Neural progenitor cell (in vitro differentiated cells): Measurements from ENCODE around the gene ASTN1. TPM values are rescaled to one million over a fixed set of nuclear protein-coding genes. Genes with fewer than 3 reads are reported as not detected.

Experiments
- DNase-seq: peaks from one replicate; pipeline ENCODE4 v3.0.0-alpha.2; 2016; ENCODE audit warnings: low spot score
- H2AFZ ChIP-seq: fragments of 200-600 bp; sonication (generic); replicated peaks from 2 replicates; pipeline ENCODE4 v1.6.1; 2016; ENCODE audit warnings: antibody characterized with exemption
- H3F3A ChIP-seq: fragments of 200-600 bp; sonication (generic); 2 replicates; pipeline ENCODE4 v1.6.1; 2016; ENCODE audit warnings: antibody characterized with exemption, low read depth
- H3K27ac ChIP-seq: fragments of 200-600 bp; sonication (generic); 2 replicates; pipeline ENCODE4 v1.5.1; 2016; ENCODE audit warnings: mild to moderate bottlenecking
- H3K27me3 ChIP-seq: fragments of 200-600 bp; sonication (generic); 2 replicates; pipeline ENCODE4 v1.6.1; 2016; ENCODE audit warnings: mild to moderate bottlenecking, moderate library complexity
- H3K36me3 ChIP-seq: fragments of 200-600 bp; sonication (generic); 2 replicates; pipeline ENCODE4 v1.5.1; 2016
- H3K4me1 ChIP-seq: fragments of 200-600 bp; sonication (generic); 2 replicates; pipeline ENCODE4 v1.6.1; 2016; ENCODE audit warnings: mixed run types
- H3K4me2 ChIP-seq: fragments of 200-600 bp; sonication (generic); 2 replicates; pipeline ENCODE4 v1.6.1; 2016
- H3K4me3 ChIP-seq: fragments of 200-600 bp; sonication (generic); 2 replicates; pipeline ENCODE4 v1.5.1; 2016
- H3K79me2 ChIP-seq: fragments of 200-600 bp; sonication (generic); 2 replicates; pipeline ENCODE4 v1.6.1; 2016; ENCODE audit warnings: low read depth
- H3K9ac ChIP-seq: fragments of 200-600 bp; sonication (generic); 2 replicates; pipeline ENCODE4 v1.6.1; 2016
- H3K9me3 ChIP-seq: fragments of 200-600 bp; sonication (generic); 2 replicates; pipeline ENCODE4 v1.5.1; 2016; ENCODE audit warnings: low read depth
- H4K20me1 ChIP-seq: fragments of 200-600 bp; sonication (generic); 2 replicates; pipeline ENCODE4 v1.6.1; 2016; ENCODE audit warnings: low read depth
- H3K27ac Mint-ChIP-seq: 3 replicates; pipeline ENCODE4 v1.8.0; 2021; ENCODE audit warnings: mixed read lengths
- H3K27me3 Mint-ChIP-seq: 2 replicates; pipeline ENCODE4 v1.8.0; 2022; ENCODE audit warnings: low read depth, mild to moderate bottlenecking, inconsistent platforms, moderate library complexity, mixed read lengths; ENCODE audit not compliant: insufficient read depth
- H3K36me3 Mint-ChIP-seq: 3 replicates; pipeline ENCODE4 v1.8.0; 2021; ENCODE audit warnings: mixed read lengths
- H3K4me1 Mint-ChIP-seq: 3 replicates; pipeline ENCODE4 v1.8.0; 2021; ENCODE audit warnings: mixed read lengths
- H3K4me3 Mint-ChIP-seq: 3 replicates; pipeline ENCODE4 v1.8.0; 2021; ENCODE audit warnings: mild to moderate bottlenecking, moderate library complexity, mixed read lengths
- H3K9me3 Mint-ChIP-seq: 3 replicates; pipeline ENCODE4 v1.8.0; 2020; ENCODE audit warnings: mixed read lengths
- CTCF ChIP-seq: fragments of 200-600 bp; sonication (generic); IDR thresholded peaks from 2 replicates; pipeline ENCODE4 v1.5.1; 2017; ENCODE audit warnings: antibody characterized with exemption, mild to moderate bottlenecking
- EZH2 ChIP-seq: fragments of 200-600 bp; sonication (generic); IDR thresholded peaks from 2 replicates; pipeline ENCODE4 v1.6.1; 2017; ENCODE audit warnings: antibody characterized with exemption, mild to moderate bottlenecking, moderate library complexity
- EZH2phosphoT487 ChIP-seq: fragments of 200-600 bp; sonication (generic); IDR thresholded peaks from 2 replicates; pipeline ENCODE4 v1.6.1; 2017; ENCODE audit warnings: antibody characterized with exemption
- total RNA-seq: library from RNA; depleted of rRNA; stranded (reverse); fragments of >200 nt; gene quantifications from 2 replicates; pipeline ENCODE4 v1.2.3, GENCODE V29; 2015; ENCODE audit warnings: low replicate concordance

ASTN1 gene
- total RNA-seq, 1 donor from 2014 or later = 7.7 TPM

GRCh38 chr1:176903474-176903873 lies 261.0 kb downstream of the ASTN1 start:
- H3K27me3 ChIP-seq = peaks cover 3% of the 10 kb centered on the region
- H4K20me1 ChIP-seq = peaks cover 5% of the 10 kb centered on the region
- DNase-seq = no peak
- H3K27me3 Mint-ChIP-seq = peaks cover 13% of the 10 kb centered on the region
- no peaks in the 10 kb centered on the region for H3K9me3 ChIP-seq
- H3K36me3 ChIP-seq = no peaks in the 10 kb centered on the region
- H3K4me2 ChIP-seq = no peak overlapping the region
- H3K79me2 ChIP-seq = no peaks in the 10 kb centered on the region
- H3K4me1 Mint-ChIP-seq = peaks cover 34% of the 10 kb centered on the region
- no peaks in the 10 kb centered on the region for H3K9me3 Mint-ChIP-seq
- H3K4me3 Mint-ChIP-seq = no peak overlapping the region
- peaks cover 7% of the 10 kb centered on the region for H3F3A ChIP-seq
- no peaks in the 10 kb centered on the region for H3K36me3 Mint-ChIP-seq
- TF ChIP-seq EZH2 = no peak
- TF ChIP-seq CTCF = no peak
- no peak for TF ChIP-seq EZH2phosphoT487
- peaks cover 13% of the 10 kb centered on the region for H3K4me1 ChIP-seq
- no peak overlapping the region for H2AFZ ChIP-seq
- no peak overlapping the region for H3K27ac Mint-ChIP-seq
- H3K27ac ChIP-seq = no peak overlapping the region
- H3K4me3 ChIP-seq = no peak overlapping the region
- H3K9ac ChIP-seq = no peak overlapping the region

- Histone ChIP-seq H3K27ac (no peak overlapping the region), H4K20me1 (peaks cover 5% of the 10 kb centered on the region), H3K4me1 (peaks cover 8% of the 10 kb centered on the region), H3K36me3 (no peaks in the 10 kb centered on the region), H3K79me2 (no peaks in the 10 kb centered on the region), H3K4me3 (no peak overlapping the region), H3K9ac (no peak overlapping the region), H3K4me2 (no peak overlapping the region), H2AFZ (no peak overlapping the region), H3F3A (peaks cover 6% of the 10 kb centered on the region), H3K27me3 (peaks cover 19% of the 10 kb centered on the region), H3K9me3 (no peaks in the 10 kb centered on the region)
- Mint-ChIP-seq H3K27me3 (peaks cover 12% of the 10 kb centered on the region), H3K27ac (no peak overlapping the region), H3K4me1 (peaks cover 24% of the 10 kb centered on the region), H3K36me3 (no peaks in the 10 kb centered on the region), H3K4me3 (no peak overlapping the region), H3K9me3 (no peaks in the 10 kb centered on the region)
- DNase-seq = no peak
- TF ChIP-seq EZH2phosphoT487 (no peak), CTCF (no peak), EZH2 (no peak)
Observed at GRCh38 chr1:176899321-176899720, 265.2 kb downstream of the ASTN1 start.

- no peak overlapping the region for H2AFZ ChIP-seq
- H3K36me3 Mint-ChIP-seq = peaks cover 4% of the 10 kb centered on the region
- H3K4me3 Mint-ChIP-seq = peak overlapping the region; percentile 72
- no peak overlapping the region for H3K27ac Mint-ChIP-seq
- H3K79me2 ChIP-seq = no peaks in the 10 kb centered on the region
- no peaks in the 10 kb centered on the region for H3F3A ChIP-seq
- peak; percentile 91 for DNase-seq
- peak overlapping the region; percentile 44 for H3K4me3 ChIP-seq
- no peaks in the 10 kb centered on the region for H4K20me1 ChIP-seq
- TF ChIP-seq EZH2phosphoT487 = no peak
- peak; percentile 71 for TF ChIP-seq CTCF
- H3K9me3 Mint-ChIP-seq = no peaks in the 10 kb centered on the region
- H3K27ac ChIP-seq = no peak overlapping the region
- H3K36me3 ChIP-seq = no peaks in the 10 kb centered on the region
- H3K27me3 Mint-ChIP-seq = peaks cover 7% of the 10 kb centered on the region
- no peak overlapping the region for H3K9ac ChIP-seq
- H3K9me3 ChIP-seq = no peaks in the 10 kb centered on the region
- peaks cover 11% of the 10 kb centered on the region for H3K4me1 Mint-ChIP-seq
- peak overlapping the region; percentile 77 for H3K4me2 ChIP-seq
- no peaks in the 10 kb centered on the region for H3K4me1 ChIP-seq
- H3K27me3 ChIP-seq = peaks cover 19% of the 10 kb centered on the region
Observed at GRCh38 chr1:176897350-176898236, 266.9 kb downstream of the ASTN1 start.
